Suprapubic skin (tissue), 3 donors: ENCODE data around the gene SGCE.

Experiments
- POLR2A ChIP-seq, 2 donors: fragments of 450-650 bp; IDR thresholded peaks; one replicate each; pipeline ENCODE4 v1.6.1; 2017; ENCODE audit warnings: antibody characterized with exemption in 2 of 2, mild to moderate bottlenecking in 2 of 2, moderate library complexity in 2 of 2
- TF ChIP-seq, protein P1 (sequence below), 2 donors: fragments of 200-600 bp in 1 of 2; fragments of 450-650 bp in 1 of 2; sonication (generic) in 1 of 2; IDR thresholded peaks; one replicate each; pipeline ENCODE4 v1.5.1; 2016 to 2019; ENCODE audit warnings: antibody characterized with exemption in 2 of 2, mild to moderate bottlenecking in 1 of 2, moderate library complexity in 1 of 2

DNA sequence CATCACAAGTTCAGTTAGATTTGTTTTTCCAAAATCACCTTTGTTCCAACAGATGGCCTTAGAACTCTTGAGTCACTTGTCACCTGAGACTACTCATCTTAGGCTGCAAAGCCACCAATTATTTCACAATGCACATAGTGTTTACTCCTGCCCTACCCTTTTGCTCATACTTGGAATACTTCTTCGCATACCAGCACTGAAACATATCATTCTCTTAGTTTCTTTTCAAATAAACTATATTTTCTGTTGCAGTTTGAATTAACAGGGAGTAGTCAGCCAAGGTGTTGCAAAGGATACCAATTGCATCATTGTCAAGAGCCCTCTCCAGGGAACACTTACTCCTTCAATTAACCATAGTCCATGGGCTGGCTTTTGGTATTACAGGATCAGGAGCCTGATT, 75.3 kb downstream of the SGCE start:
- TF ChIP-seq, protein P1, sequence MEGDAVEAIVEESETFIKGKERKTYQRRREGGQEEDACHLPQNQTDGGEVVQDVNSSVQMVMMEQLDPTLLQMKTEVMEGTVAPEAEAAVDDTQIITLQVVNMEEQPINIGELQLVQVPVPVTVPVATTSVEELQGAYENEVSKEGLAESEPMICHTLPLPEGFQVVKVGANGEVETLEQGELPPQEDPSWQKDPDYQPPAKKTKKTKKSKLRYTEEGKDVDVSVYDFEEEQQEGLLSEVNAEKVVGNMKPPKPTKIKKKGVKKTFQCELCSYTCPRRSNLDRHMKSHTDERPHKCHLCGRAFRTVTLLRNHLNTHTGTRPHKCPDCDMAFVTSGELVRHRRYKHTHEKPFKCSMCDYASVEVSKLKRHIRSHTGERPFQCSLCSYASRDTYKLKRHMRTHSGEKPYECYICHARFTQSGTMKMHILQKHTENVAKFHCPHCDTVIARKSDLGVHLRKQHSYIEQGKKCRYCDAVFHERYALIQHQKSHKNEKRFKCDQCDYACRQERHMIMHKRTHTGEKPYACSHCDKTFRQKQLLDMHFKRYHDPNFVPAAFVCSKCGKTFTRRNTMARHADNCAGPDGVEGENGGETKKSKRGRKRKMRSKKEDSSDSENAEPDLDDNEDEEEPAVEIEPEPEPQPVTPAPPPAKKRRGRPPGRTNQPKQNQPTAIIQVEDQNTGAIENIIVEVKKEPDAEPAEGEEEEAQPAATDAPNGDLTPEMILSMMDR (IDR thresholded peaks at IDR 0.05), result no peak
- no peak for TF ChIP-seq POLR2A (IDR thresholded peaks at IDR 0.05)
